Fibroblast of the aortic adventitia (primary cell): Measurements from ENCODE around the gene CTCFL. TPM values are rescaled to one million over a fixed set of nuclear protein-coding genes. Genes with fewer than 3 reads are reported as not detected.

Experiments used
- DNase-seq: peaks from one replicate; pipeline ENCODE4 v3.0.0-alpha.2; 2010; ENCODE audit warnings: low read depth
- H3K4me3 ChIP-seq: 2 replicates; pipeline ENCODE4 v1.5.1; 2011; ENCODE audit warnings: low read depth, mild to moderate bottlenecking, control low read depth, low read length, moderate library complexity
- total RNA-seq: library from RNA; depleted of rRNA; stranded (reverse); fragments of >200 nt; gene quantifications from 2 replicates; pipeline ENCODE4 v1.2.3, GENCODE V29; 2012; ENCODE audit warnings: low replicate concordance
- TF ChIP-seq, protein P1 (sequence below): IDR thresholded peaks from 2 replicates; pipeline ENCODE4 v1.5.1; 2011; ENCODE audit warnings: mild to moderate bottlenecking, low read length, control low read depth, inconsistent platforms; ENCODE audit not compliant: insufficient read depth

The CTCFL gene
- total RNA-seq, 1 donor = not detected

DNA sequence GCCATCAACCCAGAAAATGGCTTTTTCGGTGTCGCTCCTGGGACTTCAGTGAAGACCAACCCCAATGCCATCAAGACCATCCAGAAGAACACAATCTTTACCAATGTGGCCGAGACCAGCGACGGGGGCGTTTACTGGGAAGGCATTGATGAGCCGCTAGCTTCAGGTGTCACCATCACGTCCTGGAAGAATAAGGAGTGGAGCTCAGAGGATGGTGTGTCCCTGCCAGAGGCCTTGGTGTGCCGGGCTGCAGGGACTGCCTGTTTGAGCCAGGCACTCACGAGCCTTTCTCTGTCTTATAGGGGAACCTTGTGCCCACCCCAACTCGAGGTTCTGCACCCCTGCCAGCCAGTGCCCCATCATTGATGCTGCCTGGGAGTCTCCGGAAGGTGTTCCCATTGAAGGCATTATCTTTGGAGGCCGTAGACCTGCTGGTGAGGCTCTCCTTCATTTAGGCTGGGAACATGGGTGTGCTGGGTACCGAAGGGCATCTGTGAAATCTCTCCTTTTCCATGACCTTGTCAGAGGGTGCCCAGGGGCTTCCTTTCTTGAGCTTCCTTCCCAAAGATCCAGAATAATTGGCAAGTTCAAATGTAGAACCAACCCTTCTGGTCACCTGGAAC, 39.4 kb upstream of the CTCFL start:
- TF ChIP-seq, protein P1, sequence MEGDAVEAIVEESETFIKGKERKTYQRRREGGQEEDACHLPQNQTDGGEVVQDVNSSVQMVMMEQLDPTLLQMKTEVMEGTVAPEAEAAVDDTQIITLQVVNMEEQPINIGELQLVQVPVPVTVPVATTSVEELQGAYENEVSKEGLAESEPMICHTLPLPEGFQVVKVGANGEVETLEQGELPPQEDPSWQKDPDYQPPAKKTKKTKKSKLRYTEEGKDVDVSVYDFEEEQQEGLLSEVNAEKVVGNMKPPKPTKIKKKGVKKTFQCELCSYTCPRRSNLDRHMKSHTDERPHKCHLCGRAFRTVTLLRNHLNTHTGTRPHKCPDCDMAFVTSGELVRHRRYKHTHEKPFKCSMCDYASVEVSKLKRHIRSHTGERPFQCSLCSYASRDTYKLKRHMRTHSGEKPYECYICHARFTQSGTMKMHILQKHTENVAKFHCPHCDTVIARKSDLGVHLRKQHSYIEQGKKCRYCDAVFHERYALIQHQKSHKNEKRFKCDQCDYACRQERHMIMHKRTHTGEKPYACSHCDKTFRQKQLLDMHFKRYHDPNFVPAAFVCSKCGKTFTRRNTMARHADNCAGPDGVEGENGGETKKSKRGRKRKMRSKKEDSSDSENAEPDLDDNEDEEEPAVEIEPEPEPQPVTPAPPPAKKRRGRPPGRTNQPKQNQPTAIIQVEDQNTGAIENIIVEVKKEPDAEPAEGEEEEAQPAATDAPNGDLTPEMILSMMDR = no peak
- no peak for DNase-seq

DNA sequence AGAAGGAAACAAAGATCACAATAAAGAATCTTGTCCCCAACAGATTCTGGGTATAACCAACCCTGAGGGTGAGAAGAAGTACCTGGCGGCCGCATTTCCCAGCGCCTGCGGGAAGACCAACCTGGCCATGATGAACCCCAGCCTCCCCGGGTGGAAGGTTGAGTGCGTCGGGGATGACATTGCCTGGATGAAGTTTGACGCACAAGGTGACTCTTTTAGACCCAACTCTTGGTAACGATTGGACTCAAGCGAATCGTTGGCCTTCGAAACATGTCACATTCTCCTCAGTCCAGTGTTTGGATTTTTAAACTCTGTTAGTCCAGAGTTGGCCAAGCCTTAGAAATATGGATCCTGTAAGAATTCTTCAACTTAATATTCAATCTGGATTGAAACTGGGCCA, 38.6 kb upstream of the CTCFL start:
- TF ChIP-seq, protein P1 = no peak
- no peak for DNase-seq
- no peak overlapping the region for H3K4me3 ChIP-seq

More for the DNA sequence above, 39.4 kb upstream of the CTCFL start:
- no peak overlapping the region for H3K4me3 ChIP-seq

DNA sequence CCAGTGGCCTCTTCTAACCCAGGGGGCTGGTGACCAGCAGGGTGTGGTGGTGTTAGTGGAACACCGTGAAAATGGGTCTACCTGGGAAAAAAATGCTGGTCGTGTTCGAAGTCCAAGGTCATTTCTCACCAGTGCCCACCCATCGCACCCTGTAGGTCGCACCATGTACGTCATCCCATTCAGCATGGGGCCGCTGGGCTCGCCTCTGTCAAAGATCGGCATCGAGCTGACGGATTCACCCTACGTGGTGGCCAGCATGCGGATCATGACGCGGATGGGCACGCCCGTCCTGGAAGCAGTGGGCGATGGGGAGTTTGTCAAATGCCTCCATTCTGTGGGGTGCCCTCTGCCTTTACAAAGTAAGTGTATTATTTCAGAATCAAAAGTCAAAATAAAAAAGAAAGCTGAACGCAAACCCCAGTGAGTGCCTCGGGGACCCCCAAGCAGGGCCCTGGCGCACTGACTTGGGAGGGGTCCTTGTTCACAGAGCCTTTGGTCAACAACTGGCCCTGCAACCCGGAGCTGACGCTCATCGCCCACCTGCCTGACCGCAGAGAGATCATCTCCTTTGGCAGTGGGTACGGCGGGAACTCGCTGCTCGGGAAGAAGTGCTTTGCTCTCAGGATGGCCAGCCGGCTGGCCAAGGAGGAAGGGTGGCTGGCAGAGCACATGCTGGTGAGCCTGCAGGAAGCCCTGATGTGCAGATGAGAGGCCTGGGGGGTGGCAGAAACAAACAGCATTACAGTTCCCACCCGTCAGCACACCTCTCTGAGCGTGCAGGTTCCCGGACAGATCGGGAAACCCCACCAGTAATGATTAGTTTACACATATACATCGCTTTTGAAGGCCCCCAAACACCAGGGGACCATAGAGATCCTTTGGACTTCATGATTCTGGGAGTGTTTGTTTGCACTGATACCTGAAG, 37.9 kb upstream of the CTCFL start:
- no peak overlapping the region for H3K4me3 ChIP-seq
- TF ChIP-seq, protein P1 = no peak
- DNase-seq = no peak

DNA sequence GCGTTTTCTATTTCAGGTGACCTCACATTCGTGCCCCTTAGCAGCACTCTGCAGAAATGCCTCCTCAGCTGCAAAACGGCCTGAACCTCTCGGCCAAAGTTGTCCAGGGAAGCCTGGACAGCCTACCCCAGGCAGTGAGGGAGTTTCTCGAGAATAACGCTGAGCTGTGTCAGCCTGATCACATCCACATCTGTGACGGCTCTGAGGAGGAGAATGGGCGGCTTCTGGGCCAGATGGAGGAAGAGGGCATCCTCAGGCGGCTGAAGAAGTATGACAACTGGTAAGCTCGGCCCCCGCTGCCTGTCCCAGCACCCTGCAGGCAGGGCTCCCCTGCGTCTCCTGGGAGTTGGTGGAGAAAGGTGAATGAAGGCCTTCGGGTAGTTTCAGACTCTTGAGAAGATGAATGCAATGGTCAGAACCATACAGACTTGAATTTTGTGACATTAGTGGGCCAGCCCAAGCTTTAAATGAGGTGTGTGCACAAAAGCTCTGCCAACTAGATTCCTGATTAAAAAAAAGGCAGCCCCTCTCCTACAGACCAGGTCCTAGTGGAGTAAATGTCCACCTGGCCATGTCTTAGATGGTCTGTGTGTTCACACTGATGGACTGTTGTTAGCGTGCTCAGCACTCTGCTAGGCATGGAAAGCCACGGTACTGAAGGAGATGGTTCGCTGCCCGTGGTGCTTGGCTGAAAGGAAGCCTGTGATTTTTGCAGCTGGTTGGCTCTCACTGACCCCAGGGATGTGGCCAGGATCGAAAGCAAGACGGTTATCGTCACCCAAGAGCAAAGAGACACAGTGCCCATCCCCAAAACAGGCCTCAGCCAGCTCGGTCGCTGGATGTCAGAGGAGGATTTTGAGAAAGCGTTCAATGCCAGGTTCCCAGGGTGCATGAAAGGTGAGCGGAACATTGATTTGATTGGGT, 36.7 kb upstream of the CTCFL start:
- DNase-seq = no peak
- TF ChIP-seq, protein P1 = no peak
- H3K4me3 ChIP-seq = no peak overlapping the region

DNA sequence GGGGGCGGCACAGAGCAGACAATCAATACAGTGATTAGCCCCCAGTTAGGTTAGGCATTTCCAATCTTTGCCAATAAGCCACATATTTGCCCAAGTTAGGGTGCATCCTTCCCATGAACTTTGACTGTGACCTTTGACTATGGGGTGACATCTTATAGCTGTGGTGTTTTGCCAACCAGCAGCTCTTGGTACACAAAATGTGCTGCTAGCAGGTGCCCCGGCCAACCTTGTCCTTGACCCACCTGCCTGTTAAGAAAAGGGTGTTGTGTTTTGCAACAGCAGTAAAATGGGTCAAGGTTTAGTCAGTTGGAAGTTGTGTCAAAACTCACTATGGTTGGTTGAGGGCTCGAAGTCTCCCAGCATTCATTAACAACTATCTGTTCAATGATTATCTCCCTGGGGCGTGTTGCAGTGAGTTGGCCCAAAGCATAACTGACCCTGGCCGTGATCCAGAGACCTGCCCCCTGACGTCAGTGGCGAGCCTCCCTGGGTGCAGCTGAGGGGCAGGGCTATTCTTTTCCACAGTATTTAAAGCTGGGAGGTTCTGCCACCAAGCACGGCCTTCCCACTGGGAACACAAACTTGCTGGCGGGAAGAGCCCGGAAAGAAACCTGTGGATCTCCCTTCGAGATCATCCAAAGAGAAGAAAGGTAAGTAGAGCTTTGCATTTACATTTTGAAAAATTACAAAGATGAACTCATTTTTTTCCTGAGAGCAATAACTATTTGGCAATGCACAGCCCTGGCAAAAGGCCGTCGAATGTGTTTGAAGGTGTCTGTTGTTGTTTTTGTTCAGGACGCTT, 35.8 kb upstream of the CTCFL start, which contains the start of gene PCK1:
Gene PCK1 (plus strand): TSS at position 557 of the 802 bp plus-strand sequence. CDS start 302 bp downstream, outside the sequence.
- TF ChIP-seq, protein P1 = no peak
- DNase-seq = peak; percentile 7
- H3K4me3 ChIP-seq = no peak within 1 kb of the TSS
